Heart right ventricle (tissue), 16 donors: ENCODE measurements around the gene IL1RAPL1. TPM values are rescaled to one million over a fixed set of nuclear protein-coding genes. Genes with fewer than 3 reads are reported as not detected.
A peak's percentile ranks its signal among the peaks of the same experiment; 100 is the strongest.

Experiments used
- ATAC-seq, 8 donors: fragments of 200-7000 bp; cut with Tn5 transposase; one replicate each; pipeline ENCODE4 v1.9.1; 2020; ENCODE audit warnings: mild to moderate bottlenecking in 8 of 8, moderate library complexity in 8 of 8, moderate number of reproducible peaks in 1 of 8
- DNase-seq, 2 donors: peaks; one replicate each; pipeline ENCODE4 v3.0.0-alpha.2; 2020
- H3K27ac ChIP-seq, 10 donors: fragments of 200-600 bp; sonication (generic) in 2 of 10; one replicate each; pipeline versions ENCODE4 v1.5.0 to v1.8.0; 2020 to 2022; ENCODE audit warnings: mild to moderate bottlenecking in 3 of 10
- H3K27me3 ChIP-seq, 7 donors: fragments of 200-600 bp; one replicate each; pipeline ENCODE4 v1.8.0; 2021 to 2022; ENCODE audit warnings: mild to moderate bottlenecking in 2 of 7
- H3K36me3 ChIP-seq, 9 donors: fragments of 200-600 bp; sonication (generic) in 1 of 9; one replicate each; pipeline versions ENCODE4 v1.5.0 to v1.8.0; 2020 to 2022; ENCODE audit warnings: mild to moderate bottlenecking in 2 of 9
- H3K4me1 ChIP-seq, 9 donors: fragments of 200-600 bp; sonication (generic) in 1 of 9; one replicate each; pipeline versions ENCODE4 v1.5.0 to v1.8.0; 2020 to 2022; ENCODE audit warnings: mild to moderate bottlenecking in 4 of 9
- H3K4me3 ChIP-seq, 10 donors: fragments of 200-600 bp; sonication (generic) in 2 of 10; one replicate each; pipeline versions ENCODE4 v1.5.0 to v1.8.0; 2020 to 2022; ENCODE audit warnings: mild to moderate bottlenecking in 7 of 10, moderate library complexity in 2 of 10
- H3K9me3 ChIP-seq, 11 donors: fragments of 200-600 bp in 10 of 11; sonication (generic) in 2 of 11; one replicate each; pipeline versions ENCODE4 v1.5.0 to v1.8.0; 2013 to 2022; ENCODE audit warnings: mild to moderate bottlenecking in 2 of 11, control low read depth in 1 of 11, moderate library complexity in 1 of 11
- CTCF ChIP-seq, 9 donors: fragments of 200-600 bp; sonication (generic) in 2 of 9; IDR thresholded peaks; one replicate each; pipeline versions ENCODE4 v1.5.0 to v1.8.0; 2021 to 2022; ENCODE audit warnings: antibody characterized with exemption in 9 of 9, mild to moderate bottlenecking in 5 of 9, moderate library complexity in 1 of 9
- WGBS, 2 donors: extraction: QIAGEN DNeasy Blood & Tissue Kit; methylation state at CpG; one replicate each; pipeline ENCODE4 v1.1.7; 2013; ENCODE audit warnings: inconsistent platforms in 1 of 2; 5-methylcytosine and 5-hydroxymethylcytosine counted together
- intact Hi-C, 10 donors: fragments of 100-400 bp; cut with DNase I; formaldehyde crosslinking; loops; one replicate each; pipeline versions ENCODE4 v1.11.1 to v1.14.2; 2022
- polyA plus RNA-seq, 2 donors: library from polyadenylated mRNA; stranded (reverse); fragments of 200-250 nt; gene quantifications; one replicate each; pipeline ENCODE4 v1.2.3, GENCODE V29; 2013
- total RNA-seq, 10 donors: library from RNA; stranded (reverse); fragmentation: NEBNext Ultra II Directional in 3 of 10; extraction: Animal tissue kit (Norgen Biotek cat#: 25700) in 3 of 10; gene quantifications; one replicate each; pipeline versions ENCODE4 v1.2.1 to v1.2.4, GENCODE V29; 2021 to 2023
- donor health status: Arrhythmogenic right ventricular cardiomyopathy.
- donor health status: ischemic (EF 13 %, LVEDD 7.1; RV severe dilation, severe dysfunction).
- donor health status: healthy with polysubstance abuse.
- donor health status: DM: no; HTN: yes; CAD: no.
- donor health status: DM: no; HTN: no; CAD: no.
- donor health status: ischemic (EF 25% LVEDD 6.9; RV normal size, moderate dysfunction).
- donor health status: ischemic (EF 25% LVEDD 5.7; RV mildly dilated, moderate dysfunction).
- donor health status: healthy.
- donor health status: DM: yes; HTN: yes; CAD: no.
- donor health status: Ischemic cardiomyopathy.
- donor health status: ischemic (EF 35%, LVEDD 5.7; RV mildly dilated, moderate dysfunction).
- donor health status: nonischemic (EF 11% LVEDD 7.7; RV severe dilation, severe dysfunction).
- donor health status: DM: yes; HTN: yes; CAD: no.
- donor health status: PGD.
- donor health status: ischemic (EF 29% LVEDD 5.4; RV normal size, mild dysfunction).
- donor health status: nonischemic (EF 23%, LVEDD 6.1; RV moderate dilation, normal function).

IL1RAPL1 gene
- total and polyA plus RNA-seq, 12 donors, result 0.13 to 6.3 (median 2.8) TPM

GRCh38 chrX:29580560-29580959 lies 993.3 kb downstream of the IL1RAPL1 start:
- no peak for TF ChIP-seq CTCF (IDR thresholded peaks at IDR 0.05)
- intact Hi-C loops, result no loop called here
- no peaks in the 10 kb centered on the region for H3K27me3 ChIP-seq
- no peaks in the 10 kb centered on the region for H3K4me1 ChIP-seq
- no peaks in the 10 kb centered on the region for H3K36me3 ChIP-seq
- ATAC-seq (no peak), DNase-seq (no peak)
- H3K27ac ChIP-seq, result no peak overlapping the region
- H3K9me3 ChIP-seq, result no peaks in the 10 kb centered on the region
- no peak overlapping the region for H3K4me3 ChIP-seq
- WGBS, 2 donors, result 93% methylated on average over 4 of the region's 4 CpGs

GRCh38 chrX:29581223-29581622 lies 994.0 kb downstream of the IL1RAPL1 start:
- WGBS, 2 donors, result 59 to 67% methylated on average over 2 of the region's 2 CpGs
- DNase-seq (no peak), ATAC-seq (peak in 1 of 8 donors; percentile 90)
- no peaks in the 10 kb centered on the region for H3K36me3 ChIP-seq
- H3K4me3 ChIP-seq, result no peak overlapping the region
- TF ChIP-seq CTCF (IDR thresholded peaks at IDR 0.05), result no peak
- intact Hi-C loops, result no loop called here
- no peaks in the 10 kb centered on the region for H3K4me1 ChIP-seq
- no peaks in the 10 kb centered on the region for H3K27me3 ChIP-seq
- no peaks in the 10 kb centered on the region for H3K9me3 ChIP-seq
- H3K27ac ChIP-seq, result no peak overlapping the region

GRCh38 chrX:29587107-29587506 lies 999.9 kb downstream of the IL1RAPL1 start:
- TF ChIP-seq CTCF (IDR thresholded peaks at IDR 0.05), result no peak
- no peaks in the 10 kb centered on the region for H3K27me3 ChIP-seq
- H3K4me3 ChIP-seq, result no peak overlapping the region
- intact Hi-C loops, result no loop called here
- 86 to 97% methylated on average over 2 of the region's 2 CpGs for WGBS, 2 donors
- no peak for ATAC-seq
- no peak for DNase-seq
- no peak overlapping the region for H3K27ac ChIP-seq
- H3K36me3 ChIP-seq, result no peaks in the 10 kb centered on the region
- no peaks in the 10 kb centered on the region for H3K9me3 ChIP-seq
- peaks cover 0 to 4% (median 0%) of the 10 kb centered on the region in 9 donors for H3K4me1 ChIP-seq

- intact Hi-C loops, result no loop called here
Measured at GRCh38 chrX:29590921-29591320, 1003.7 kb downstream of the IL1RAPL1 start.

More at GRCh38 chrX:29590921-29591320, 1003.7 kb downstream of the IL1RAPL1 start:
- H3K27me3 ChIP-seq, result no peaks in the 10 kb centered on the region
- H3K36me3 ChIP-seq, result no peaks in the 10 kb centered on the region
- H3K9me3 ChIP-seq, result peaks cover 0 to 7% (median 0%) of the 10 kb centered on the region in 11 donors
- WGBS, 2 donors, result 83 to 91% methylated on average over 3 of the region's 3 CpGs
- ATAC-seq (no peak), DNase-seq (no peak)
- no peak overlapping the region for H3K27ac ChIP-seq
- H3K4me3 ChIP-seq, result no peak overlapping the region
- no peak for TF ChIP-seq CTCF (IDR thresholded peaks at IDR 0.05)
- peaks cover 0 to 4% (median 0%) of the 10 kb centered on the region in 9 donors for H3K4me1 ChIP-seq
